Osteoblast (primary cell): Measurements from ENCODE around the gene HOTAIR. TPM values are rescaled to one million over a fixed set of nuclear protein-coding genes. Genes with fewer than 3 reads are reported as not detected.

Experiments used
- DNase-seq: peaks from one replicate; pipeline ENCODE4 v3.0.0; 2011; ENCODE audit warnings: low spot score, mixed read lengths; ENCODE audit not compliant: insufficient read length; ENCODE audit errors: missing footprints
- H2AFZ ChIP-seq: 2 replicates; pipeline ENCODE4 v1.6.0; 2011; ENCODE audit warnings: mild to moderate bottlenecking, low read length
- H3K27ac ChIP-seq: 2 replicates; pipeline ENCODE4 v1.5.1; 2011; ENCODE audit warnings: mild to moderate bottlenecking, low read depth, low read length, moderate library complexity
- H3K27me3 ChIP-seq: 2 replicates; pipeline ENCODE4 v1.6.0; 2012; ENCODE audit warnings: mild to moderate bottlenecking, control low read depth, inconsistent platforms, low read length, moderate library complexity; ENCODE audit not compliant: insufficient read depth
- H3K36me3 ChIP-seq: 2 replicates; pipeline ENCODE4 v1.5.1; 2011; ENCODE audit warnings: mild to moderate bottlenecking, low read length, control low read depth, moderate library complexity; ENCODE audit not compliant: insufficient read depth
- H3K4me1 ChIP-seq: 2 replicates; pipeline ENCODE4 v1.5.1; 2011; ENCODE audit warnings: mild to moderate bottlenecking, low read length, control low read depth, moderate library complexity; ENCODE audit not compliant: insufficient read depth
- H3K4me2 ChIP-seq: 2 replicates; pipeline ENCODE4 v1.6.0; 2011; ENCODE audit warnings: mild to moderate bottlenecking, low read length; ENCODE audit not compliant: insufficient read depth
- H3K4me3 ChIP-seq: fragments of 200-600 bp; sonication (generic); 3 replicates; pipeline ENCODE4 v1.5.1; 2012; ENCODE audit warnings: mild to moderate bottlenecking, low read length, inconsistent platforms; ENCODE audit not compliant: insufficient read depth
- H3K79me2 ChIP-seq: 2 replicates; pipeline ENCODE4 v1.6.0; 2012; ENCODE audit warnings: mild to moderate bottlenecking, low read length, control low read depth, inconsistent platforms; ENCODE audit not compliant: insufficient read depth
- H3K9me3 ChIP-seq: 2 replicates; pipeline ENCODE4 v1.5.1; 2011; ENCODE audit warnings: low read depth, low read length, control low read depth
- H4K20me1 ChIP-seq: 2 replicates; pipeline ENCODE4 v1.6.0; 2012; ENCODE audit warnings: mild to moderate bottlenecking, low read length, control low read depth; ENCODE audit not compliant: insufficient read depth
- CTCF ChIP-seq: IDR thresholded peaks from 2 replicates; pipeline ENCODE4 v1.5.1; 2011; ENCODE audit warnings: mild to moderate bottlenecking, low read depth, low read length, moderate library complexity; ENCODE audit errors: extremely low read depth
- total RNA-seq: library from RNA; depleted of rRNA; stranded (reverse); fragments of >200 nt; gene quantifications from 2 replicates; pipeline ENCODE4 v1.2.3, GENCODE V29; 2012

The HOTAIR gene
- total RNA-seq, 1 donor: 0.72 TPM

- no peaks in the 10 kb centered on the region for H3K79me2 ChIP-seq
- H3K36me3 ChIP-seq: no peaks in the 10 kb centered on the region
- TF ChIP-seq CTCF: no peak
- no peaks in the 10 kb centered on the region for H3K9me3 ChIP-seq
- H3K4me2 ChIP-seq: no peak overlapping the region
- peaks cover 95% of the 10 kb centered on the region for H3K27me3 ChIP-seq
- no peak overlapping the region for H3K27ac ChIP-seq
- no peaks in the 10 kb centered on the region for H4K20me1 ChIP-seq
- DNase-seq: peak; percentile 78
- no peaks in the 10 kb centered on the region for H3K4me1 ChIP-seq
- H3K4me3 ChIP-seq: no peak overlapping the region
- no peak overlapping the region for H2AFZ ChIP-seq
These were observed 29.6 kb downstream of the HOTAIR start for GRCh38 chr12:53944907-53945847.

- H3K27me3 ChIP-seq: peaks cover 95% of the 10 kb centered on the region
- H3K4me2 ChIP-seq: no peak overlapping the region
- H3K4me3 ChIP-seq: no peak overlapping the region
- no peaks in the 10 kb centered on the region for H3K36me3 ChIP-seq
- H2AFZ ChIP-seq: no peak overlapping the region
- H3K27ac ChIP-seq: no peak overlapping the region
- TF ChIP-seq CTCF: no peak
- H3K4me1 ChIP-seq: no peaks in the 10 kb centered on the region
- DNase-seq: peak; percentile 76
- H3K79me2 ChIP-seq: no peaks in the 10 kb centered on the region
- peaks cover 2% of the 10 kb centered on the region for H4K20me1 ChIP-seq
- no peaks in the 10 kb centered on the region for H3K9me3 ChIP-seq
These were observed 30.5 kb downstream of the HOTAIR start for GRCh38 chr12:53944209-53944608.

- H3K4me3 ChIP-seq: no peak overlapping the region
- no peak overlapping the region for H3K4me2 ChIP-seq
- H2AFZ ChIP-seq: no peak overlapping the region
- H3K27ac ChIP-seq: no peak overlapping the region
- H3K9me3 ChIP-seq: no peaks in the 10 kb centered on the region
- TF ChIP-seq CTCF: no peak
- H3K79me2 ChIP-seq: no peaks in the 10 kb centered on the region
- DNase-seq: no peak
- no peaks in the 10 kb centered on the region for H3K36me3 ChIP-seq
- peaks cover 2% of the 10 kb centered on the region for H4K20me1 ChIP-seq
- H3K4me1 ChIP-seq: no peaks in the 10 kb centered on the region
- H3K27me3 ChIP-seq: peaks cover 99% of the 10 kb centered on the region
These were observed 32.2 kb downstream of the HOTAIR start for GRCh38 chr12:53942467-53942997.

DNA sequence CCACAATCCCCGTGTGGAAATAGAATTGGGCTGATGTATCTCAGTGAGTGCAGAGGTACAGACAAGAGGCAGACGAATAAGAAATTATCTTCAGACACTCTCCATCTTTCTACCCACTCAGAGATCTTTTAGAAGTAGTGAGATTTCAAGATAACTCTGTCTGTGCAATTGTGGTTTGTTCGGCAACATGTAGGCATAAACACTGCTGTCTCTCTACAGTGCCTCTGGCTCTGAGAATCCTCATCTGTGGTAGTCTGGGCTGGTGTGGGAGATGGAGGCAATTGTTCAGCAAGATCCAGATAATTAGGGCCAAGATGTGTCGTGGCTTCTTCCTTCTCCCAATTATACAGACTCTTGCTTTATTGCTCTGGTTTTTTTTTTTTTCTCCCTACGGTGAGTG lies 33.0 kb downstream of the HOTAIR start:
- no peak for DNase-seq
- H3K4me1 ChIP-seq: no peaks in the 10 kb centered on the region
- H3K36me3 ChIP-seq: no peaks in the 10 kb centered on the region
- H3K4me2 ChIP-seq: no peak overlapping the region
- TF ChIP-seq CTCF: no peak
- H3K9me3 ChIP-seq: no peaks in the 10 kb centered on the region
- H3K27me3 ChIP-seq: peaks cover 99% of the 10 kb centered on the region
- no peak overlapping the region for H3K27ac ChIP-seq
- no peaks in the 10 kb centered on the region for H3K79me2 ChIP-seq
- no peak overlapping the region for H2AFZ ChIP-seq
- H4K20me1 ChIP-seq: peaks cover 2% of the 10 kb centered on the region
- H3K4me3 ChIP-seq: no peak overlapping the region
